Head of caudate nucleus (tissue), 42 donors: ENCODE data around the gene PGC.

Experiments used
- DNase-seq, 42 donors: peaks; one replicate each; pipeline versions ENCODE4 v3.0.0 to v3.0.0-alpha.2; 2020 to 2021; ENCODE audit warnings: mixed read lengths in 7 of 42
- intact Hi-C: fragments of 100-400 bp; cut with DNase I; formaldehyde crosslinking; loops from one replicate; pipeline ENCODE4 v1.15.0; 2022

Gene PGC

DNA sequence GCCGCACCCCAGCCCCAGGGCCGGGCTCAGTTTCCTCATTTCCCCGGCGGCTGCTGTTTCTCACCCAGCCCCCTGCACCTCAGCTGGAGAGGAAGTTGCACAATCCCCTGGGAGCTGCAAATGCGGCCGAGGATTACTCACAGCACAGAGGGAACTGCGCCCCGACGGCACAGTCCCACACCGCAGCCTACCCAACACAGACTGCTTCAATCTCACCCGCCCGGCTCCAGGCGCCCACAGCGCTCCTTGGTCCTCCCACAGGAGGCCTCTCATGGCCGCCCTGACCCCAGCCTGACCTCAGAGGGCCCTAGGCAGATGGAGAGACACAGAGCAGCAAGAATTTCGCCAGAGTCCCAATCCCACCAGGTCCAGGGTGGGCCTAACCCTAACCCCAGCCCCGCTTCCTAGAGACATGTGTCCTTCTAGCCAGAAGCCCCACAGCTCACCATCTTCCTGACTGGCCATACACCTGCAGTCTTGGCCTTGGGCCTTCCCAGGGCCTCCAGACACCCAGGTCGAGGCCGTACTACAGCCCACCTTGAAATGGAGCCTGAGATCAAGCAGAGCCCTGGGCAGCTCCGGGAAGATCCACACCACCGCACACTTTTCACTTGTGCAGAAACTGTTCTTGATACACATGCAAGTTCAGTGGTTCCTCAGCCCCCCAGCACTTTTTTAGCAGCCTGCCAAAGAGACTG is 23.5 kb downstream of the PGC start:
- DNase-seq: peak in 41 of 42 donors; percentile 52 to 86 (median 71)
- intact Hi-C loops: no loop called here

DNA sequence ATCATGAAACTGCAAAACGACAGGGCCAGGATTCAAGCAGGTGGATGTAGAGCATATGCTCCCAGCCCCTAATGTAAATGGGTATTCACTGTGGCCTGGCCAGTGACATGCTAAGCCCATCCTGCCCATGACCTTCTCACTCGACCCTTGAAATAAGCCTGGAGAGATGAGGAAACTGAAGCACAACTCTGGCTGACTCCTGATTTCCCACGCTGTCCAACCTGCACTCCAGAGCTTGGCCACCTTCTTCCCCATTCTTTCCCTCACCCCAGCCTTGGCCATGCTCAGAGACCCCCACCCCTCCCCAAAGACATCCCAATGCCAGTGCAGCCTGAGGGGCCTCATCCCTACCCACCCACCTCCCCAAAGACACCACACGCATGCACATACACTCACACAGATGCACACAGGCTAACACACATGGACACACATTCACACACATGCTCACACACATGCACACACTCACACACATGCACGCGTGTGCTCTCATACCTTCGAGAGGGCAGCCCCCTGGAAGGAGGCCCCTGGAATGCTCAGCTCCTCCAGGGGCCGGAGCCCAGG is 24.1 kb downstream of the PGC start:
- intact Hi-C loops: no loop called here
- DNase-seq: no peak

GRCh38 chr6:41721414-41721813 is 25.8 kb downstream of the PGC start:
- no peak for DNase-seq
- intact Hi-C loops: no loop called here

DNA sequence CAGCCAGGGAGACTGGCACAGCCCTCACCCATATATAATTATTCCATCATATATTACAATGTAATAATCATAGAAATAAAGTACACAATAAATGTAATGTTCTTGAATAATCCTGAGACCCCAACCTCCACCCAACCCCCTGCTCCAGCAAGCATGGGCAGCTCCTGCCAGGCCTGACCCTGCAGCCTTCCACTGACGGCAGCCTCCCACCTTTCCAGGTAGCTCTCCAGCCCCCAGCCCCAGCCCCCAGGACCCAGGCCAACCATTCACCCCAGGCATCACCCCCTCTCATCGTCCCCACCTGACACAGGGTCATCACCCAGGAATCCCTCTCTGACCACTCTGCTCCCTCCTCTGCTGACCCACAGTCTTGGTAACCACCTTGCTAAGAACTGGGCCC is 26.4 kb downstream of the PGC start:
- DNase-seq: no peak
- intact Hi-C loops: no loop called here

DNA sequence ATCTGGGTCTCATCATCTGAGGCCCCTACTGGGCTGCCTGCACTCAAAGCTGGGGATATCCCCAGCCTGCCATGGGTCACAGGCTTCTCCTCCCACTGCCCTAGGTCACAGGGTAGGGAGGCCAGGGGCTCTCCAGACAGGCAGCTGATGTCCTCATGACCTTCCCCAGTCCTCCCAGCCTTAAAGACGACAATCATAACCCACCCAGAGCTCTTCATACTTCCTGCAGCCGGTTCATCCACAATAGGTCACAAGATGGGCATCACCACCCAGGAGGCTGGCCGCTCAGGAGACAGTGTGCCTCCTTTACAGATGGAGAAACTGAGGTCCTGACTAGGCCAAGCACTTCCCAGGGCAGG is 27.0 kb downstream of the PGC start:
- intact Hi-C loops: no loop called here
- no peak for DNase-seq

DNA sequence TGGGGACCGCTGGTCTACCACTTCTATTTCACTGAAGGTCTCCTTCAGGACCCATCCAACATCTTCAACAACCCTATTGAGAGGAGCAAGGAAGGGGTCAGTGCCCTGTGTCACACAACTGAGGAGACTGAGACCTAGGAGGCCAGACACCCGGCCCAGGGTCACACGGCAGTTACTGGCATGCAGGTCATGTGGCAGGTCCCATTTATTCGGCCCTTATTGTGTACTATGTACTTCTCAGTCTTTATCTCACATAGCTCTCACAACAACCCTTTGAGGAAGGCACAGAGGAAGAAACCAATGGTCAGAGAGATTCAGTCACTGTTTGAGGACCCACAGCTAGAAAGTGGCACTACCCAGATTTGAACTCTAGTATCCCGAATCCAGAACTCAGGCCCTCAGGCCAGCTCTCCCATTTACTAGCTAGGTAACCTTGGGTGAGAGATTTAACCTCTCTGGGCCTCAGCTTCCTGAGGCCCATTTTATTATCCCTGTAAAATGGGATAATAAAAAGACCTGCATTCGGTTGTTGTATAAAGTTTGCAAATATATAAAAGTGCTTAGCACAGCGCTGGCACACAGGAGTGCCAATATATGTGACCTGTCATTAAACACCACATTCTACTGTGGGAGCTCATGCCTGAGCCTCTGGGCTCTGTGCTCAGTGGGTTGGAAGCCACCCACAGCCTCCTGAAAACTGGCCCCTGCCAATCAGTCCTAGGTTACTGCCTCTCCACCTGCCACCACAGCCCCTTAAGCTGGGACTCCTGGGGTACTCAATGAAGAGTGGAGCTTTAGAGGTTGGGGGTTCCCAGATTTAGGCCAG is 27.5 kb downstream of the PGC start:
- intact Hi-C loops: no loop called here
- DNase-seq: no peak

DNA sequence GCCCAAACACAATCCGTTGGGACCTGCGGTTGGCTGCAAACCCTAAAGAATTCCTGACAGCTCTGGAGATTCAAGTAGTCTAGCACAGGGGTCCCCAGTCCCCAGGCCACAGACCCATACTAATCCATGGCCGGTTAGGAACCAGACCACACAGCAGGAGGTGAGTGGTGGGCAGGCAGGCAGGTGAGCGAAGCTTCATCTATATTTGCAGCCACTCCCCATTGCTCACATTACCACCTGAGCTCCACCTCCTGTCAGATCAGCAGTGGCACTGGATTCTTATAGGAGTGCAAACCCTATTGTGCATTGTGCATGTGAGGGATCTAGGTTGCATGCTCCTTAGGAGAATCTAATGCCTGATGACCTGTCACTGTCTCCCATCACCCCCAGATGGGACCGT is 28.4 kb downstream of the PGC start:
- DNase-seq: no peak
- intact Hi-C loops: no loop called here

GRCh38 chr6:41717392-41717736 is 29.8 kb downstream of the PGC start:
- intact Hi-C loops: no loop called here
- DNase-seq: no peak

DNA sequence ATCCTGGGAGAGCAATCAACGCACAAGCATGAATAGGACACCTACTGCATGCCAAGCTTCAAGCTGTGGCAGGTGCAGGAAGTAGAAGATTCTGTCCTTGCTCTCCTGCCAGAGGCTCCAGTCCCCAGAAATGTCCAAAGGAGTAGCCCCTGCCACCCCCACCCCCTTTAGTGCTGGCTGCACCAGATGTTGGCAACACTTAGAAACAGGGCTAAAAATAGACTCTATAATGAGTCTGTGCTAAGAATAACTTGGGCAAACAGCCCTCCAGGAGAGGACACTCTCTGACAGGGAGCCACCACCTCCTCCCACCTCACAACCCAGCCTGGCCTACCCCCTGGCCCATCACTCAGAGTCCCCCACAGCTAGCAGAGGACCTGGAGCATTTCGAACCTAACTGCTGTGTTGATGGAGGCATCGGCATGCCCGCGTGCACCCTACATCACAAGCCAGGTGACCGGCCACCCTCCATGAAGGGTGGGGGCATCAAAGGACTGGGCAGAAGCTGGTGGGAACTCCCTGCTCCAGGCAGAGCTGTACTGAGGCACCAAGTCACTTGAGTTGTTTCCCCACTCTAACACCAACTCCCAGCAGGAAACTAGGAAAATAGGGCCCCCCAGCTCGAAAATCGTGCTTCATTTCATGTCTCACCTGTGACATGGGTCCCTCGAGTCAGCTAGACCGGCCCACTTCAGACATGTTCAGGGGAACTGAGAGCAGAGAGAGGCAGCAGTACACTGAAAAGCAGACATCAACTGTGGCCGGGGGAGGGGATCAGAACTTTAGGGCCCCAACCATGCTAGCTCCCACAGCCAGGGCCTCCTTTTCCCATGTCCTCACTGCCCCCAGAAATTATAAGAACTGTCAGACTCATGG is 30.4 kb downstream of the PGC start:
- intact Hi-C loops: no loop called here
- peak in 2 of 42 donors; percentile 3 to 22 for DNase-seq

GRCh38 chr6:41715795-41716515 is 31.2 kb downstream of the PGC start:
- DNase-seq: peak in 1 of 42 donors; percentile 0
- intact Hi-C loops: no loop called here

- intact Hi-C loops: no loop called here
- DNase-seq: no peak
Measured at GRCh38 chr6:41714556-41715273, 32.5 kb downstream of the PGC start.

DNA sequence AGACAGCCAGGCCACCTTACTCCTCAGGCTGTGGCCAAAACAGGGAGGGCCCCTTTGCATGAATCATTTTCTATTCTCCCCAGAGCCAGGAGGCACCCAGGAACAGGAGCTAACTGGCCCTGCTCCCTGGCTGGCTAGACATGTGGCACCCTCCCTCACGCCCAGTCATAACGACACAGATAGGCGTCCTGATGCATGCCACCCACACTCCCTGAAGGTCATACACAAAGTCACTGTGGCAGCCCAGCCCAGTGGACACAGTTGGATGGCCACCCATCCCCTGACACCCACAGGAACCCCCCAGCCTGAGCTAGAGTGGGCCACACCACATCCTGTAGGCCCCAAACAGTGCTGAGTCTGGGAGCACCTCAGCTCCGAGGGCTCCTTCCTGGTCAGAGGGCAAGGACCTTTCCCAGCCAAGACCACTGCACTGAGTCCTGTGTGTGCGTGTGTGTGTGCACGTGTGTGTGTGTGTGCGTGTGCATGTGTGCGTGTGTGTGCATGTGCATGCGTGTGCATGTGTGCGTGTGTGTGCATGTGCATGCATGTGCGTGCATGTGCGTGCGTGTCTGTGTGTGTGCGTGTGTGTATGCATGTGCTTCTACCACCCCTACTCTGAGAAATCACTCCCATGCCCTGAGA is 33.4 kb downstream of the PGC start:
- no peak for DNase-seq
- intact Hi-C loops: no loop called here

DNA sequence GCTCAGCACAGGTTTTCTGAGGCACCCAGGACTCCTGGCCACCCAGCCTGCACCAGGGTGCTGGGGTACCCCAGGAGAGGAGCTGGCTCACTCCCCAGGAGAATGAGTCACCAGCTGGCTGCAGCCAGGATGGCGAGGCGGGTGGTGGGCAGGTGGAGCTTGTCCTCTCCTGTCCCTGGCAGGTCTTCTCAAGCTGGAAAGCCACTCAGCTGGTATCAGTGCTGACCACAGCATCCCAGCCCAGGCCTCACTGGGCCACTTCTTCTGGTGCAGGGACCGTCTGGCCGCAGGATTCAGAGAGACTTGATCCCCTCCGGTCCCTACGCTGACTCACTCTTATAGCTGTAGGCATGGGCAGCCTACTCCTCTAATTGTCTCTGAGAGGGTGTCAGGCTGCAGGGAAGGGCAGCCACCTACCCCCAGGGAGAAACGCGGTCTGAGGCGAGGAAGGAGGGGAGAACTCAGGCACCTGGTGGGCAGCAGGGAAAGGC is 34.0 kb downstream of the PGC start:
- peak in 40 of 42 donors; percentile 51 to 91 (median 72) for DNase-seq

DNA sequence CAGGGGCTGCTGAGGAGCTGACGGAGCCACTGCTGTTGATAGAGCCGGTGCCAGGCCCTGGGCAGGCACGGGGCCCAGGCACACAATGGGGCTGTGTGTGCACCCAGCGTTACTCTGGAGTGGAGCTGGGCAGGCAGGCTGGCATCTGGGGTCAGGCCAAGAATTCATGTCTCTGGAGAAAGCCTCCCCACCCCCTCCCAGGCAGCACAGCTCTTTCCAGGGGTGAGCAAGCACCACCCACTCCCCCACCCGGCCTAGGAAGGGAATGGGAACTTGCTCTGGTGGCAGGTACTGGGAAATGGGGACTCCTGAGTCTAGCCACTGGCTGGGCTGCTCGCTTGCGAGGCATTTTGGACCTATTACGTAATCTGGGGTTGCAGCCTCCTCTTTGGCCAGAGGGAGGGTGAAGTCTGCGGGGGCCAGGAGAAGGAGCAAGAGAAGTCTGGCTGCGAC is 34.5 kb downstream of the PGC start:
- intact Hi-C loops: no loop called here
- DNase-seq: peak; percentile 85 to 99 (median 94)

More for the DNA sequence above, 34.0 kb downstream of the PGC start:
- intact Hi-C loops: no loop called here

DNA sequence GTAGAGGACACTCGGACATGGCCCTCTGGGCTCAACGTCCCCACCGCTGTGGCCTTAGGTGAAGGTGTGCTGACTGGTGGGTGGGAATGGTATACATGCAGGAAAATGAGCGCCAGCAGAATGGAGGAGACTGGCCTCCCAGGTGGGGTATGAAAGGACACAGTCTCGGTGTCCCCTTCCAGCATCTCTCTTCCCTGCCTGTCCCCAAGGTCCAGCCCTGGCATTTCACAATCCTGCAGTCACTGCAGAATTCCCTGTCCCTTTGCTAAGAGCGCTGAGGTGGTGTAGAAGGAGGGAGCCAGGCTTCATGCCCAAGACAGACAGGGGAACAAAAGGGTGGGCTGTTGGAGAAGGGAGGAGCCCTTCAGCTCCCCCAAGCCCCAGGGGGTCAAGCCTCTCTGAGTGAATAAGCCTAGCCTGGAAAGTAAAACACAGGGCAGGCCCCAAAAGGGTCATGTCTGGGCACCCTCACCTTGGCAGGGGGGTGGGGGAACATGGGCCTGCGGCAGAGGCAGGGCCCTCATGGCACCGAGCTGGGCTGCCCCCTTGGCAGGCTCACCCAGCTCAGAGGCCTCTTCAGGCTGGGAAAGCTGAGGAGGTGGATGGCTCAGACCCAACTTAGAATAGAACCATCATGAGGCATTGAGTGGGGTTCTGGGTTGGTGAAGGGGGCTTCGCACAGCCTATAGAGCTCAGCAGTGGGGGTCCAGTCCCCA is 35.7 kb downstream of the PGC start:
- DNase-seq: no peak
- intact Hi-C loops: no loop called here

DNA sequence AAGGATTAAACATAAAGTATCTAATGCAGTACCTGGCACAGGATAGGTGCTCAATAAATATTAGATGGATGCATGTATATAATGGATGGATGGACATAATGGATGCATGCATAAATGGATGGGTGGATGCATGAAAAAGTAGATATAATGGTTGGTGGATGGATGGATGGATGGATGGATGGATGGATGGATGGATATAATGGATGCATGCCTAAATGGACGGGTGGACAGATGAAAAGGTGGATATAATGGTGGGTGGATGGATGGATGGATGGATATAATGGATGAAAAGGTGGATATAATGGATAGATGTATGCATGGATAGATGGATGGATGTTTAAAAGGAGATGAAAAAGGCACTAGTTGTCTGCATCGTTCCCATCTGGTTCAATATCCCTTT is 37.8 kb downstream of the PGC start:
- no peak for DNase-seq
- intact Hi-C loops: no loop called here

- no peak for DNase-seq
- intact Hi-C loops: no loop called here
Measured at GRCh38 chr6:41708856-41709255, 38.3 kb downstream of the PGC start.
